Fibroblast of mammary gland (primary cell): ENCODE data around the gene TNS3.

ENCODE experiments used
- DNase-seq: peaks from one replicate; pipeline ENCODE4 v3.0.0-alpha.2; 2010; ENCODE audit warnings: low read depth
- H3K4me3 ChIP-seq: 2 replicates; pipeline ENCODE4 v1.5.1; 2011; ENCODE audit warnings: low read depth, mild to moderate bottlenecking, low read length, moderate library complexity; ENCODE audit not compliant: control insufficient read depth
- TF ChIP-seq, protein P1 (sequence below): conservative IDR thresholded peaks from 2 replicates; pipeline ENCODE4 v1.5.1; 2011; ENCODE audit warnings: low read depth, low read length, inconsistent platforms; ENCODE audit not compliant: control insufficient read depth, insufficient read depth

Gene TNS3

DNA sequence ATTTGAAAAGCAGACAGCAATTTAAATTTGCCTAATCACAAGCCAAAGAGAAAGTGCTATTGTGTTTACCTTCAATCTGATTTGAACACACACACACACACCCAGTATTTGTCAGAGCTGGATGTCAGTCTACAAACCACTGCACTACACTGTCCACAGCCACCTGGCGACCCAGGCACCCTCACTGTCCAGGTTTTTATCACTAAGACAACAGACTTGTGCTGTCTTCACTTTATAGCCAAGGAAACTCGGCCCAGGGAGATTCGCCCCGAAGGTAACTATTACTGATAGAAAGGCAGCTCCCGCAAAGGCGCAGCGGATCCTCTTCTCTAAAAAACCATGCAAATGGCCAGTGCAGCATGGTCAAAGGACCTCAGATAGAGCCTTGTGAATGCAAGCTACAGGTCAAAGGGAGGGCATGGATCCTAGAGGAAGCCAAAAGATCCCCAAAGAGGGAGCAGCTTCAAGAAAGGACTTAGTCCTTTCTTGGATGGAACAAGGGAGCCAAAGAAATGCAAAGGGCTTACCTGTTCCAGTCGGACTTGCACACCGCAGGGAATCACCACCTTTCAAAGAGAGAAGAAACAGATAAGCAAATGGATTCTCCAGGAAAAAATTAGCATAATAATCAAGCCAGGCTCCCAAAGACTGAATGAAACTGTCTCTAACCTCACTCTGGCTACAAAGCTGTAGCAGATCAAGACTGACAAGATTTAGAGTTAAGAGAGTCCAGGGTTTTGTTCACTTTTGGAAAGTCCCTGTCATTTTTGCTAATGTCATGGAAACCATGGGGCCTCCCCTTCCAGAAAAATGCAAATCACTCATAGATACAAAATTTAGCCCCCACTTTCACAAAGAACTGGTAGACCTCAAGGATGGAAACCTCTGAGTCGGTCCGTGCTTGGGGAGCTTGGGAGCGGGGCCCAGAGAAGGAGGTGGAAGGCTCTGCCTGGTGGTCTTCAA lies 101.1 kb downstream of the TNS3 start:
- TF ChIP-seq, protein P1, sequence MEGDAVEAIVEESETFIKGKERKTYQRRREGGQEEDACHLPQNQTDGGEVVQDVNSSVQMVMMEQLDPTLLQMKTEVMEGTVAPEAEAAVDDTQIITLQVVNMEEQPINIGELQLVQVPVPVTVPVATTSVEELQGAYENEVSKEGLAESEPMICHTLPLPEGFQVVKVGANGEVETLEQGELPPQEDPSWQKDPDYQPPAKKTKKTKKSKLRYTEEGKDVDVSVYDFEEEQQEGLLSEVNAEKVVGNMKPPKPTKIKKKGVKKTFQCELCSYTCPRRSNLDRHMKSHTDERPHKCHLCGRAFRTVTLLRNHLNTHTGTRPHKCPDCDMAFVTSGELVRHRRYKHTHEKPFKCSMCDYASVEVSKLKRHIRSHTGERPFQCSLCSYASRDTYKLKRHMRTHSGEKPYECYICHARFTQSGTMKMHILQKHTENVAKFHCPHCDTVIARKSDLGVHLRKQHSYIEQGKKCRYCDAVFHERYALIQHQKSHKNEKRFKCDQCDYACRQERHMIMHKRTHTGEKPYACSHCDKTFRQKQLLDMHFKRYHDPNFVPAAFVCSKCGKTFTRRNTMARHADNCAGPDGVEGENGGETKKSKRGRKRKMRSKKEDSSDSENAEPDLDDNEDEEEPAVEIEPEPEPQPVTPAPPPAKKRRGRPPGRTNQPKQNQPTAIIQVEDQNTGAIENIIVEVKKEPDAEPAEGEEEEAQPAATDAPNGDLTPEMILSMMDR: no peak
- H3K4me3 ChIP-seq: no peak overlapping the region
- DNase-seq: no peak

DNA sequence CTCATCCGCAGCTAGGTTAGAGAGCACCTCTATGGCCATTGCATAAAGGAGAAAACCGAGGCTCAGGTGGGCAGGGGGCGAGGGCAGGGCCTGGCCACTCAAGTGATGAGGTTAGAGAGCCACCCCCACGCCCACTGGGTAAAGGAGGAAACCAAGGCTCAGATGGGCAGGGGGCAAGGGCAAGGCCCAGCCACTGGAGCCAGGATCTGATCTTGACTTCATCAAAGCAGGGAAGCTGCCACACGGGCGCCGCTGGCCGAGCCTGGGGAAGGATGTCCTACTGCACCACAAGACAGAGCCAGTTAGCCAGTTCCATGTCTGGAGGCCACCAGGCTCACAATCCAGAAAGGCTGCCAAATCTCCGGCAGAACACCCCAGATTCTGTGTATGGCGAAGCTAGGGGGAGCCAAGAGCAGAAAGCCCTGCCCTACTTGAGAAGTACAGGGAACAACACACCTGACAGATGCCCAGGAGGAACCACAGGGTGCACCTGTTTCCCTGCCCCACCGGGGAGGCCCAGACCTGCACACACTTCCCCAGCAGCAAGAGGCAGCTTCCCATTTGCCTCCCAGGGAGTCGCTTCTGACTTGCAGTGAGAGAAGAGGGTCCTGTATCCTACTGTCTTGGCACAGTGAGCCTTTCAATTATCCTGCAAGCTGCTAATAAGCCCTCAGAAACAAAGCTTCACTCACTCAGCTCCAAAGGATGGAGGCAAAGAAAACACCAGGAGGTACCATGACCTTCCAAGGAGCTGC lies 101.9 kb downstream of the TNS3 start:
- no peak overlapping the region for H3K4me3 ChIP-seq
- no peak for DNase-seq
- TF ChIP-seq, protein P1: no peak

DNA sequence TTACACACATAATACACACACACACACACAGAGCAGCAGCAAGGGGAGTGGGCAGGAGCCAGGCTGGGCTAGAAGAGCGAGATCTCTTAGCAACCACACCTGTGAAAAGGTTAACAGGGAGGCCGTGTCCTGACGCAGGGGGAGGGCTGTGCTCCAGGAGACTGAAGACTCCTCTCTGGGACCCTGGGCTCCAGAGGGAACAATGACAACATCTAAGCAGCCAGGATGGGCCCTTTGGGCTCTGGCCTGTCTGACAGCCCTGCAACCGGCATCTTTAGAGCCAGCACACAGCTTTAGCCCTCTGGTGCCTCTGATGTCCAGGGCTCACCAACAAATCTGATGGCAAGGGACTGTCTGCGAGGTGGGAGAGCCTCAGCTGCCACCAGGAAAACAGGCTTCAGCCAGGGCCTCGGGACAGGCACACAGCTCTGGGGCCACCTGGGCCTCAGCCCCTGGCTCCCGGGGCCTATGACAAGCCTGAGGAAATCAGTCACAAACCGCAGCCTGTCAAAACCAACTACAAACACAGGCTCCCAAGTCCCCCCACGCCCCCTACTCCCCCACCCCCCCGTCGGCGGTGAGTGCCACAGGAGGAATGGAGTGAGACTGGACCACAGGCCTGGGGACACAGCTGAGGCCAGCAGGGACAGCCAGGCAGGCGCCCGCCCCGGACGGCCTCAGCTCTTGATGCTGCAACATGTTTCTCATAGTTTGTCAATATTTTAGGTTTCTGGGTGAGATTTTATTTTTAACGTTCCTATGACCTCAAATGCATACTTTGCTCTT lies 102.8 kb downstream of the TNS3 start:
- no peak overlapping the region for H3K4me3 ChIP-seq
- TF ChIP-seq, protein P1: no peak
- no peak for DNase-seq

DNA sequence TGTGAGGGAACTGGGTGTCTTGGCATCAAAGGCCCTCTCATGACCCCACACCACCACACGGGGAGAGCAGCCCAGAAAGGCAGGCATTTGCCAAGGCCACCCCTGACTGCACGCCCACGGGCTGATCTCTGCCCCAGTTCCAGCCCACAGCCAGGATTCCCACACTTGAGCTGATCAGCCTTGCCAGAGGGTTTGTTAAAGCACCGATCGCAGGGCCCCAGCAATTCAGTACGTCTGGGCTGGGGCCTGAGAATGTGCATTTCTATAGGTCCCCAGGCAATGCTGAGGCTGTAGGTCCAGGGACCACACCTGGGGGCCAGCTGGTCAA lies 103.9 kb downstream of the TNS3 start:
- peak; percentile 79 for DNase-seq
- TF ChIP-seq, protein P1: no peak
- H3K4me3 ChIP-seq: no peak overlapping the region

DNA sequence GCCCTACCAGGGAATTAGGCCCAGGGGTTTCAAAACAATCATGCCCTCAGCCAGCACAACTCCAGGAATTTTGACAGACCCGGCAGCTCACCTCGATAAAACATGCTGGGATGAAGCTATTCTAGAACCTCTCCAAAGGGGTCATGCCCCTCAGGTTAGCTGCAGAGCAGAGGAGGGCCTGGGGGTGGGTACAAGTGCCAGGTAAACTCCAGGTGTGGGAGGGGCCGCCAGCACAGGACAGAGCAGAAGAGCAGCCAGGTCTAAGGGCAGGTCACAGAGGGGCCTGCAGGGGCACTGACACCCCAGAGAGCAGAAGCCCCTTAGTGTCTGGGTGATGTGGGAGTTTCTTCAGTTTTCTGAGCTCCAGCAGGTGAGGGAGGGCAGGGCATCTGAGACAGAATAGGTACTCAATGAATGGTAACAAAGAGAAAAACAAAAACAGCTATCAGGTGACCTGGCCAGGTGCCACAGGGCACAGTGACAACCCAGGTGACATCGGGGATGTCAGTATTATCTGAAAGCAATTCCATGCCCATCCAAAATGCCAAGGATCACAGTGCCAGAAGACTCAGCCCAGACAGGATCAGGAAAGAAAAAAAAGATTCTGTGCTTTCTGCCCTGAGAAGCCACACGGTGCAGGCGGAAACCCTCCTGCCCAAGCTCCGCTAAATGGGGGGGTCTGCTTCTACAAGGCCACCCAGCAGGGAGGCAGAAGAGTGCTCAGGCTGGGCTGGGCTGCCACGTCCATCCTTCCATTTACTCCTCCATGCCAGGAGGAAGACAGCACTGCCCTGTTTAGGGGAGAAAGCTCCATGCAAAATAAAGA lies 104.5 kb downstream of the TNS3 start:
- TF ChIP-seq, protein P1: no peak
- no peak overlapping the region for H3K4me3 ChIP-seq
- DNase-seq: no peak

DNA sequence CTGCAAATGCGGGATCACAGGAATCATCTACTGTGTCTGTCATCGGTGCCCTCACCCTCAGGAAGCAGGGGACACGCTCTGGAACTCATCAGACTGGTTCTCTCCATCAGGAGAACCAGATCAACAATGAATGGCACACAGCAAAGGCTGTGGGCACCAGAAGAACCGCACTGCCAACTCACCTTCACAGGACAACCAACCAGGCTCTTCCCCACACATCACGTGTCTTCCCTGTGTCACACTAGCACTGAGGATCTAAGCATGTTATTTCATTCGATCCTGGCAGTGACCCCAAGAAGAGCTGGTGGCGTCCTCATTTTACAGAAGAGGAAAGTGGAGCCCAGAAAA lies 106.1 kb downstream of the TNS3 start:
- DNase-seq: no peak
- TF ChIP-seq, protein P1: no peak
- no peak overlapping the region for H3K4me3 ChIP-seq
